GM08714 (cell line): ENCODE measurements around the gene GTF3A.

ENCODE experiments used
- H3K4me3 ChIP-seq: fragments of 200-500 bp; sonication (Bioruptor generic); 2 replicates; pipeline ENCODE4 v1.5.1; 2014; ENCODE audit warnings: mild to moderate bottlenecking, low read length, inconsistent platforms
- ZNF274 ChIP-seq: IDR thresholded peaks from 2 replicates; pipeline ENCODE4 v1.6.1; 2012; ENCODE audit warnings: mild to moderate bottlenecking, low read depth, low read length

The GTF3A gene

GRCh38 chr13:27482983-27483382 lies 58.6 kb downstream of the GTF3A start:
- TF ChIP-seq ZNF274, result no peak
- peak overlapping the region; percentile 31; the same call in 1 of the 2 replicates for H3K4me3 ChIP-seq

- TF ChIP-seq ZNF274, result no peak
- no peak overlapping the region; the same call in 1 of the 2 replicates for H3K4me3 ChIP-seq
Observed at GRCh38 chr13:27483421-27483820, 59.0 kb downstream of the GTF3A start.
